HK-2 (cell line): Measurements from ENCODE around the gene PARL.
"Not testable (repeated sequence)": the region's sequence is repeated elsewhere in the genome, so short reads cannot be mapped to it uniquely, and the experiment has no call there.

Source experiments
- DNase-seq: peaks from one replicate; pipeline ENCODE4 v3.0.0-alpha.2; 2018; ENCODE audit not compliant: unreplicated experiment

The PARL gene

DNA sequence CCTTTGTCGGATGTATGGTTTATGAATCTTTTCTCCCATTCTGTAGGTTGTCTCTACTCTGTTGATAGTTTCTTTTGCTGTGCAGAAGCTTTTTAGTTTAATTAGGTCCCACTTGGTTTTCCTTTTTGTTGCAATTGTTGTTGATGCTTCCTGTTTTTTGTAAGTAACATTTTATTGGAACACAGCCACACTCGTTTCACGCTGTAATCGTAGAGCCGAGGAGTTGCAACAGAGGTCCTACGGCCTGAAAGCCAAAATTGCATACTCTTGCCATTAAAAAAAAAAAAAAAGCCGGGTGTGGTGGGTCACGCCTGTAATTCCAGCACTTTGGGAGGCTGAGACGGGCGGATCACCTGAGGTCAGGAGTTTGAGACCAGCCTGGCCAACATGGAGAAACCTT is 100.2 kb downstream of the PARL start:
- DNase-seq = not testable (repeated sequence)

DNA sequence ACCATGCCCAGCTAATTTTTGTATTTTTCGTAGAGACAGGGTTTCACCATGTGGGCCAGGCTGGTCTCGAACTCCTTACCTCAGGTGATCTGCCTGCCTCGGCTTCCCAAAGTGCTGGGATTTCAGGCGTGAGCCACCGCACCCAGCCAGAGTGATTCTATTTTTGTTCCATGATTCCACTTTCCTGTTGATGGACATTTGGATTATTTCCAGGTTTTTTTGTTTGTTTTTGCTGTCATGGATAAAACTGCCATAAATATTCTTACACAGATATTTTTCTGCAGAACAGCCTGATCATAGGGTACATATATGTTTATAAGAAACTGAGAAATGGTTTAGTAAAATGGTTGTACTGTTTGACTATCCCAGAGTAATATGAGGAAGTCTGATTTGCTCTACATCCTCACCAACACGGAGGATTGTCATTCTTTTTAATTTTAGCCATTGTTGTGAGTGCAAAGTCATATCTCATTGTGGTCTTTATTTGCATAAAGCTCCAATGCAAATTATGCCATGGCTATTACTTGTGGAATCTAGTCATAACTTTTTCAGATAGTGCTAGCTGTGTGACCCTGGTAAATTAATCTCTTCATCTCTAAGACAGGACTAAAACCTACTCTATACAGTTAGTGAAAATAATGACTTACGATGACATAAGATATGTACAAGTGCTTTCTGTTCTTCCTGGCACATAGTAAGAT is 102.0 kb downstream of the PARL start:
- DNase-seq = no peak

DNA sequence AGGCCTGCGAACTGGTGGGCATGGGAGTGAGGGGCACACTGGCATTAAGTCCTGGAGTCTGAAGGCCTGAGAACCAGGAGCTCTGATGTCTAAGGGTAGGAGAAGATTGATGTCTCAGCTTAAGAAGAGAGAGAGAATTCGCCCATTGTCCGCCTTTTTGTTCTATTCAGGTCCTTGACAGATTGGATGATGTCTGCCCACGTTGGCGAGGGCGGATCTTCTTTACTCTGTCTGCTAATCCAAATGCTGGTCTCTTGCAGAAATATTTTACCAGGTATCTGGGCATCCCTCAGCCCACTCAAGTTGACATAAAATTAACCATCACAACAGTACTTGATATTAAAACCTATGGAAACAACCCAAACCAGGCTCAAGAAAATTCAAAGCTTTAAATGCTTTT is 103.4 kb downstream of the PARL start:
- no peak for DNase-seq

DNA sequence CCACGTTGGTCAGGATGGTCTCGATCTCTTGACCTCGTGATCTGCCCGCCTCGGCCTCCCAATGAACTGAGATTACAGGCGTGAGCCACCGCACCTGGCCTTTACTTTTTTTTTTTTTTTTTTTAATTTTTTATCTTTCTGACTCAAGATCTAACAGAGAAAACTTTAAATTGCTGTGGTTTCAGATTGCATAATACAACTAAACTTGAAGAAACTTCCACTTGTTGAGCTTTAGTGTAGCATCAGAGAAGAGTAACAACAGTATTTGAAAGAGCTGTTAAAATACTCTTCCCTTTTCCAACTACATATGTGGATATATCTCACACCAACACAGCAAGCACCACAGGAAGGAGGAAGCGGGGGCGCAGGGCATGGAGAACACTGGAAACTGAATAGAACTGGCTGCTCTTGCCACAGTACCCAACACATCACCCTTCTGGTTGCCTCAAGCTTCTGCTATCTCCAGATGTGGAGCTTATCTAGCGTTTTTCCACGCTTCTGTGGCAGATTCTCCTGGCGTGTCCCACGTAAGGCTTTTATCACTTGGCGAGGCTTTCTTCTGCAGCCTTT is 104.7 kb downstream of the PARL start:
- no peak for DNase-seq
